Coronary artery (tissue), 2 donors: Measurements from ENCODE around the gene NHSL2.

Experiments
- DNase-seq: peaks from one replicate; pipeline ENCODE4 v3.0.0-alpha.2; 2017; ENCODE audit warnings: low spot score
- H3K27ac ChIP-seq, 2 donors: fragments of 200-600 bp; sonication (generic); one replicate each; pipeline ENCODE4 v1.5.1; 2016 to 2019
- H3K4me3 ChIP-seq: fragments of 200-600 bp; sonication (generic); 2 replicates; pipeline ENCODE4 v1.5.1; 2016; ENCODE audit warnings: mild to moderate bottlenecking, moderate library complexity
- CTCF ChIP-seq: fragments of 200-600 bp; sonication (generic); IDR thresholded peaks from one replicate; pipeline ENCODE4 v1.5.1; 2019; ENCODE audit warnings: antibody characterized with exemption

Gene NHSL2

GRCh38 chrX:72130762-72131250, 220.2 kb downstream of the NHSL2 start:
- no peak for DNase-seq
- Histone ChIP-seq H3K27ac (peak overlapping the region; percentile 68 to 87), H3K4me3 (peak overlapping the region; percentile 70)
- TF ChIP-seq CTCF, result no peak

GRCh38 chrX:72131317-72132294, 221.0 kb downstream of the NHSL2 start, which contains the start of gene RTL5:
RTL5 (minus strand) TSS chrX:72131915.
- peak; percentile 91 for DNase-seq
- Histone ChIP-seq H3K27ac (peak within 1 kb of the TSS; percentile 68 to 87), H3K4me3 (peak within 1 kb of the TSS; percentile 70)
- no peak for TF ChIP-seq CTCF

- no peak for TF ChIP-seq CTCF
- H3K4me3 ChIP-seq, result peak overlapping the region; percentile 70
- DNase-seq, result no peak
- H3K27ac ChIP-seq, result peak overlapping the region; percentile 41 to 87
Observed at GRCh38 chrX:72132456-72132855, 221.8 kb downstream of the NHSL2 start.

GRCh38 chrX:72133851-72134546, 223.4 kb downstream of the NHSL2 start:
- no peak overlapping the region for H3K4me3 ChIP-seq
- TF ChIP-seq CTCF, result no peak
- H3K27ac ChIP-seq, result no peak overlapping the region
- no peak for DNase-seq

GRCh38 chrX:72137846-72138495, 227.3 kb downstream of the NHSL2 start:
- Histone ChIP-seq H3K4me3 (no peak overlapping the region), H3K27ac (no peak overlapping the region)
- DNase-seq, result no peak
- TF ChIP-seq CTCF, result no peak

- DNase-seq, result no peak
- Histone ChIP-seq H3K27ac (no peak overlapping the region), H3K4me3 (no peak overlapping the region)
- no peak for TF ChIP-seq CTCF
Observed at GRCh38 chrX:72139538-72139937, 228.9 kb downstream of the NHSL2 start.
